Measurements from ENCODE around the gene VWA2. TPM values are rescaled to one million over a fixed set of nuclear protein-coding genes. Genes with fewer than 3 reads are reported as not detected.

Gene VWA2, protein sequence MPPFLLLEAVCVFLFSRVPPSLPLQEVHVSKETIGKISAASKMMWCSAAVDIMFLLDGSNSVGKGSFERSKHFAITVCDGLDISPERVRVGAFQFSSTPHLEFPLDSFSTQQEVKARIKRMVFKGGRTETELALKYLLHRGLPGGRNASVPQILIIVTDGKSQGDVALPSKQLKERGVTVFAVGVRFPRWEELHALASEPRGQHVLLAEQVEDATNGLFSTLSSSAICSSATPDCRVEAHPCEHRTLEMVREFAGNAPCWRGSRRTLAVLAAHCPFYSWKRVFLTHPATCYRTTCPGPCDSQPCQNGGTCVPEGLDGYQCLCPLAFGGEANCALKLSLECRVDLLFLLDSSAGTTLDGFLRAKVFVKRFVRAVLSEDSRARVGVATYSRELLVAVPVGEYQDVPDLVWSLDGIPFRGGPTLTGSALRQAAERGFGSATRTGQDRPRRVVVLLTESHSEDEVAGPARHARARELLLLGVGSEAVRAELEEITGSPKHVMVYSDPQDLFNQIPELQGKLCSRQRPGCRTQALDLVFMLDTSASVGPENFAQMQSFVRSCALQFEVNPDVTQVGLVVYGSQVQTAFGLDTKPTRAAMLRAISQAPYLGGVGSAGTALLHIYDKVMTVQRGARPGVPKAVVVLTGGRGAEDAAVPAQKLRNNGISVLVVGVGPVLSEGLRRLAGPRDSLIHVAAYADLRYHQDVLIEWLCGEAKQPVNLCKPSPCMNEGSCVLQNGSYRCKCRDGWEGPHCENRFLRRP
- total RNA-seq, result not detected in 2 replicates

DNA sequence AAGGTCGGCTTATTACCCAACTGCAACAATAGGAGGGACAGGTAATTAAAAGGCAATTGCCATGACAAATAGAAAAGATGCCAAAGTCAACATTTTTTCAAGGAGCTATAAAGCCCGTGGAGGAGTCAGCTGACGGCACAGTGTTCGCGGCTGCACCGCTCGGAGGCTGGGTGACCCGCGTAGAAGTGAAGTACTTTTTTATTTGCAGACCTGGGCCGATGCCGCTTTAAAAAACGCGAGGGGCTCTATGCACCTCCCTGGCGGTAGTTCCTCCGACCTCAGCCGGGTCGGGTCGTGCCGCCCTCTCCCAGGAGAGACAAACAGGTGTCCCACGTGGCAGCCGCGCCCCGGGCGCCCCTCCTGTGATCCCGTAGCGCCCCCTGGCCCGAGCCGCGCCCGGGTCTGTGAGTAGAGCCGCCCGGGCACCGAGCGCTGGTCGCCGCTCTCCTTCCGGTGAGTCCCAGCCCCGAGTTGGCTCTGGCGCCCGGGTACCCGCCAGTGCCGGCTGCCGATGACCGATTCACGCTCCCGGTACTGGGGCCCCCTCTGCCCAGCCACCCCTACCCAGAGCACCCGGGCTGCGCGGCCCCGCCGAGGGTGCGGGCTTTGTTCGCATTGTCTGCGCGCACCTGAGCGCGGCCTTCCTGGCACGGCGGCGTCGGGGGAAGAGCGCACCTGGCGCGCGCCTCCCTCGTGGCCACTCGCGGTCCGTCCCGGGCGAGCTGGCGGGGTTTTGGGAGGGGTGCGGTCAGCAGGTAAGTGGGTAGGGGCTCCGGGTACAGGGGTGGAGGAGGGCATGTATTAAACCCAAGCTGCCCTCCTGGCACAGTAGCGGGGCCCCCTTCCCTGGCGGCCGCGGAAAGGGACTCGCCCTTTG is at the start of gene VWA2:
Gene VWA2 (plus strand): TSS at position 138 of the 877 bp plus-strand sequence. CDS start 9,460 bp downstream, outside the sequence.

Other genes with a start within 250 kb of the VWA2 start
- not detected in 2 replicates for gene ADRB1, start 195.4 kb upstream of the VWA2 start, total RNA-seq
- gene CCDC186, start 65.1 kb upstream of the VWA2 start, total RNA-seq, result 5.1 and 5.4 TPM in 2 replicates
- gene TDRD1, start 59.9 kb upstream of the VWA2 start, total RNA-seq, result 0.23 TPM in 1 of 2 replicates, not detected in the other
- 0.51 and 7.5 TPM in 2 replicates for gene AFAP1L2, start 165.2 kb downstream of the VWA2 start, total RNA-seq